Measurements from ENCODE around the gene ERBB4. TPM values are rescaled to one million over a fixed set of nuclear protein-coding genes. Genes with fewer than 3 reads are reported as not detected.

The ERBB4 gene
- total RNA-seq, 1 experiment from 2014 or later, result 40.6 TPM

- Histone ChIP-seq H3K27me3 (replicated peaks; ENCODE audit: insufficient read depth, low read depth, low read length, poor library complexity) (no peaks in the 10 kb centered on the region), H3K9me3 (ENCODE audit: low read depth, low read length, poor library complexity, severe bottlenecking) (no peaks in the 10 kb centered on the region), H3K4me3 (ENCODE audit: low read depth, low read length, poor library complexity, severe bottlenecking) (no peak overlapping the region), H3K27ac (ENCODE audit: low read depth, low read length, poor library complexity, severe bottlenecking) (peak overlapping the region; percentile 64), H3K36me3 (ENCODE audit: insufficient read depth, low read length, poor library complexity, severe bottlenecking) (no peaks in the 10 kb centered on the region), H3K4me1 (ENCODE audit: insufficient read depth, low read length, poor library complexity, severe bottlenecking) (peaks cover 34% of the 10 kb centered on the region)
- TF ChIP-seq CTCF (conservative IDR thresholded peaks at IDR 0.05; ENCODE audit: low read depth, low read length), result no peak
- TF ChIP-seq EZH2 (IDR thresholded peaks at IDR 0.05; ENCODE audit: borderline replicate concordance, low read depth, low read length, poor library complexity, severe bottlenecking), result no peak
- CTCF ChIA-PET, result no interaction called here
- intact Hi-C loops (cut with micrococcal nuclease; ENCODE audit: unreplicated experiment), result loop anchor here (2.0 to 10.0 kb wide), 4 partner anchors 186 to 822 kb away; no protein-coding TSS in a partner anchor
- POLR2A ChIA-PET (ENCODE audit: low non-redundant PET), result no interaction called here
- DNase-seq (ENCODE audit: low spot score), result no peak
- no TSS peak for BruUV-seq (replicated peaks)
These were observed 794.2 kb downstream of the ERBB4 start for GRCh38 chr2:211744379-211744778.

- ChIA-PET POLR2A (ENCODE audit: low non-redundant PET) (no interaction called here), CTCF (interaction anchor here (0.6 kb wide), 1 partner anchor 287 kb away, joined by 3 read pairs; no protein-coding TSS in a partner anchor)
- TF ChIP-seq EZH2 (IDR thresholded peaks at IDR 0.05; ENCODE audit: borderline replicate concordance, low read depth, low read length, poor library complexity, severe bottlenecking) (no peak), CTCF (conservative IDR thresholded peaks at IDR 0.05; ENCODE audit: low read depth, low read length) (no peak)
- Histone ChIP-seq H3K27me3 (replicated peaks; ENCODE audit: insufficient read depth, low read depth, low read length, poor library complexity) (no peaks in the 10 kb centered on the region), H3K36me3 (ENCODE audit: insufficient read depth, low read length, poor library complexity, severe bottlenecking) (no peaks in the 10 kb centered on the region), H3K27ac (ENCODE audit: low read depth, low read length, poor library complexity, severe bottlenecking) (no peak overlapping the region), H3K4me3 (ENCODE audit: low read depth, low read length, poor library complexity, severe bottlenecking) (no peak overlapping the region), H3K9me3 (ENCODE audit: low read depth, low read length, poor library complexity, severe bottlenecking) (no peaks in the 10 kb centered on the region), H3K4me1 (ENCODE audit: insufficient read depth, low read length, poor library complexity, severe bottlenecking) (peaks cover 42% of the 10 kb centered on the region)
- no TSS peak for BruUV-seq (replicated peaks)
- no peak for DNase-seq (ENCODE audit: low spot score)
- intact Hi-C loops (cut with micrococcal nuclease; ENCODE audit: unreplicated experiment), result loop anchor here (10.0 kb wide), 2 partner anchors 487 to 503 kb away; no protein-coding TSS in a partner anchor
These were observed 796.6 kb downstream of the ERBB4 start for GRCh38 chr2:211741966-211742365.

- peaks cover 16% of the 10 kb centered on the region for H3K4me1 ChIP-seq (ENCODE audit: insufficient read depth, low read length, poor library complexity, severe bottlenecking)
- no peak overlapping the region for H3K4me3 ChIP-seq (ENCODE audit: low read depth, low read length, poor library complexity, severe bottlenecking)
- no peaks in the 10 kb centered on the region for H3K36me3 ChIP-seq (ENCODE audit: insufficient read depth, low read length, poor library complexity, severe bottlenecking)
- peak overlapping the region; percentile 26 for H3K27ac ChIP-seq (ENCODE audit: low read depth, low read length, poor library complexity, severe bottlenecking)
- TF ChIP-seq CTCF (conservative IDR thresholded peaks at IDR 0.05; ENCODE audit: low read depth, low read length) (no peak), EZH2 (IDR thresholded peaks at IDR 0.05; ENCODE audit: borderline replicate concordance, low read depth, low read length, poor library complexity, severe bottlenecking) (no peak)
- intact Hi-C loops (cut with micrococcal nuclease; ENCODE audit: unreplicated experiment), result loop anchor here (5.0 kb wide), 1 partner anchor 280 kb away; no protein-coding TSS in a partner anchor
- POLR2A ChIA-PET (ENCODE audit: low non-redundant PET), result interaction anchor here (0.6 kb wide), 1 partner anchor 11 kb away, joined by 5 read pairs; no protein-coding TSS in a partner anchor
- no peaks in the 10 kb centered on the region for H3K9me3 ChIP-seq (ENCODE audit: low read depth, low read length, poor library complexity, severe bottlenecking)
- DNase-seq (ENCODE audit: low spot score), result peak; percentile 78
- no peaks in the 10 kb centered on the region for H3K27me3 ChIP-seq (replicated peaks; ENCODE audit: insufficient read depth, low read depth, low read length, poor library complexity)
- CTCF ChIA-PET, result no interaction called here
- BruUV-seq (replicated peaks), result no TSS peak
These were observed 801.3 kb downstream of the ERBB4 start for GRCh38 chr2:211737282-211737681.
